IMR-90 (cell line): ENCODE data around the gene KLK8. TPM values are rescaled to one million over a fixed set of nuclear protein-coding genes. Genes with fewer than 3 reads are reported as not detected.

Experiments used
- ATAC-seq: fragments of 200-7000 bp; cut with Tn5 transposase; 2 replicates; pipeline ENCODE4 v1.9.1; 2020; ENCODE audit warnings: low read depth, mild to moderate bottlenecking, moderate library complexity
- BruUV-seq: library from RNA; stranded (reverse); fragments of 400-500 nt; replicated peaks from 2 replicates; lab custom pipeline; 2021; lab: Mats Ljungman, UMichigan
- CTCF ChIA-PET: fragments of 300-600 bp; formaldehyde crosslinking; extraction: SDS; loops from one replicate; lab custom pipeline; 2021; ENCODE audit warnings: antibody characterized with exemption; lab: Yijun Ruan, JAX
- POLR2A ChIA-PET: fragments of 300-600 bp; sonication (Branson Sonifier 250); formaldehyde crosslinking; loops from one replicate; lab custom pipeline; 2022; ENCODE audit warnings: antibody characterized with exemption; ENCODE audit not compliant: unreplicated experiment; lab: Charles Lee
- DNase-seq: peaks from one replicate; pipeline ENCODE4 v3.0.0; 2013
- H2AFZ ChIP-seq: replicated peaks from 2 replicates; pipeline ENCODE3; 2013; ENCODE audit warnings: low read length, mild to moderate bottlenecking; ENCODE audit not compliant: poor library complexity
- H2AK5ac ChIP-seq: 2 replicates; pipeline ENCODE4 v1.6.1; 2013; ENCODE audit warnings: low read depth, low read length, inconsistent platforms
- H2AK9ac ChIP-seq: replicated peaks from 2 replicates; pipeline ENCODE3; 2013; ENCODE audit warnings: mild to moderate bottlenecking, low read depth, low read length, moderate library complexity; ENCODE audit not compliant: poor library complexity
- H2BK120ac ChIP-seq: 2 replicates; pipeline ENCODE4 v1.6.1; 2013; ENCODE audit warnings: low read depth, low read length, inconsistent platforms
- H2BK15ac ChIP-seq: 3 replicates; pipeline ENCODE4 v1.6.1; 2013; ENCODE audit warnings: low read depth, low read length, inconsistent platforms
- H2BK20ac ChIP-seq: 2 replicates; pipeline ENCODE4 v1.6.1; 2013; ENCODE audit warnings: low read depth, mild to moderate bottlenecking, inconsistent platforms, low read length, moderate library complexity
- H2BK5ac ChIP-seq: 2 replicates; pipeline ENCODE4 v1.6.1; 2013; ENCODE audit warnings: mild to moderate bottlenecking, low read depth, low read length, inconsistent platforms; ENCODE audit not compliant: poor library complexity, severe bottlenecking
- H3K14ac ChIP-seq: replicated peaks from 2 replicates; pipeline ENCODE4 v1.6.1; 2013; ENCODE audit warnings: low read depth, low read length, inconsistent platforms
- H3K18ac ChIP-seq: 2 replicates; pipeline ENCODE4 v1.6.1; 2013; ENCODE audit warnings: low read depth, low read length, control low read depth
- H3K23ac ChIP-seq: 2 replicates; pipeline ENCODE4 v1.6.1; 2013; ENCODE audit warnings: low read depth, low read length, inconsistent platforms
- H3K27ac ChIP-seq: 2 replicates; pipeline ENCODE4 v1.5.1; 2013; ENCODE audit warnings: mild to moderate bottlenecking, control low read depth, low read length; ENCODE audit not compliant: insufficient read depth
- H3K27me3 ChIP-seq: 2 replicates; pipeline ENCODE4 v1.6.1; 2013; ENCODE audit warnings: low read length; ENCODE audit not compliant: control insufficient read depth, insufficient read depth
- H3K36me3 ChIP-seq: 2 replicates; pipeline ENCODE4 v1.6.1; 2013; ENCODE audit warnings: low read length, mixed read lengths; ENCODE audit not compliant: control insufficient read depth, insufficient read depth
- H3K4ac ChIP-seq: 2 replicates; pipeline ENCODE4 v1.6.1; 2013; ENCODE audit warnings: low read depth, low read length, inconsistent platforms
- H3K4me1 ChIP-seq: 2 replicates; pipeline ENCODE4 v1.6.1; 2013; ENCODE audit warnings: low read length, mixed read lengths; ENCODE audit not compliant: control insufficient read depth, insufficient read depth
- H3K4me2 ChIP-seq: 2 replicates; pipeline ENCODE4 v1.6.1; 2013; ENCODE audit warnings: low read depth, mild to moderate bottlenecking, control low read depth, low read length, moderate library complexity
- H3K4me3 ChIP-seq: 2 replicates; pipeline ENCODE4 v1.5.1; 2013; ENCODE audit warnings: low read depth, mild to moderate bottlenecking, control low read depth, low read length, moderate library complexity; ENCODE audit not compliant: insufficient read depth
- H3K56ac ChIP-seq: 2 replicates; pipeline ENCODE4 v1.6.1; 2013; ENCODE audit warnings: low read length, inconsistent platforms; ENCODE audit not compliant: insufficient read depth; ENCODE audit errors: extremely low read depth
- H3K79me1 ChIP-seq, 2 experiments: 2 replicates each; pipeline ENCODE4 v1.6.1; 2013; ENCODE audit warnings: low read length in 2 of 2, inconsistent platforms in 1 of 2, low read depth in 1 of 2
- H3K9ac ChIP-seq: 2 replicates; pipeline ENCODE4 v1.6.1; 2013; ENCODE audit warnings: low read depth, low read length, control low read depth
- H3K9me1 ChIP-seq: 2 replicates; pipeline ENCODE4 v1.6.1; 2013; ENCODE audit warnings: low read length, inconsistent platforms; ENCODE audit not compliant: insufficient read depth
- H3K9me3 ChIP-seq: 2 replicates; pipeline ENCODE4 v1.6.1; 2013; ENCODE audit warnings: low read length; ENCODE audit not compliant: control insufficient read depth, insufficient read depth
- H4K20me1 ChIP-seq: 2 replicates; pipeline ENCODE4 v1.6.1; 2013; ENCODE audit warnings: low read length, inconsistent platforms; ENCODE audit not compliant: insufficient read depth
- H4K5ac ChIP-seq: 2 replicates; pipeline ENCODE4 v1.6.1; 2013; ENCODE audit warnings: mild to moderate bottlenecking, low read depth, low read length, control low read depth
- H4K8ac ChIP-seq, 2 experiments: 2 replicates each; pipeline ENCODE4 v1.6.1; 2013; ENCODE audit warnings: low read depth in 2 of 2, low read length in 2 of 2, control low read depth in 1 of 2, inconsistent platforms in 1 of 2
- H4K91ac ChIP-seq: 2 replicates; pipeline ENCODE4 v1.6.1; 2013; ENCODE audit warnings: low read depth, low read length, inconsistent platforms; ENCODE audit not compliant: insufficient read depth
- CHD1 ChIP-seq: IDR thresholded peaks from 2 replicates; pipeline ENCODE4 v1.6.1; 2012; ENCODE audit warnings: low read depth, low read length, improper control_type of control experiment
- MAZ ChIP-seq: IDR thresholded peaks from 2 replicates; pipeline ENCODE4 v1.6.1; 2012; ENCODE audit warnings: low read depth, mild to moderate bottlenecking, low read length, improper control_type of control experiment, moderate library complexity, borderline replicate concordance
- MXI1 ChIP-seq: IDR thresholded peaks from 2 replicates; pipeline ENCODE4 v1.6.1; 2012; ENCODE audit warnings: low read depth, mild to moderate bottlenecking, low read length, moderate library complexity, borderline replicate concordance
- RAD21 ChIP-seq: IDR thresholded peaks from 2 replicates; pipeline ENCODE4 v1.6.1; 2012; ENCODE audit warnings: low read length, improper control_type of control experiment
- RFX5 ChIP-seq: IDR thresholded peaks from 2 replicates; pipeline ENCODE4 v1.8.0; 2012; ENCODE audit warnings: low read depth, mild to moderate bottlenecking, low read length, moderate library complexity
- SMC3 ChIP-seq: fragments of 150-350 bp; IDR thresholded peaks from 2 replicates; pipeline ENCODE4 v1.6.1; 2016; ENCODE audit warnings: low read depth, mild to moderate bottlenecking, antibody characterized with exemption, low read length, moderate library complexity
- WGBS, 2 experiments: methylation state at CpG; one replicate each; pipeline versions ENCODE4 v1.1.5 to v1.1.7; 2013; ENCODE audit warnings: missing lambda C conversion rate in 2 of 2; ENCODE audit not compliant: insufficient read length in 1 of 2; ENCODE audit errors: extremely low coverage in 2 of 2; 5-methylcytosine and 5-hydroxymethylcytosine counted together
- dilution Hi-C: fragments of 300-500 bp; cut with HindIII; formaldehyde crosslinking; loops from one replicate; pipeline ENCODE4 v1.14.3; 2018; ENCODE audit warnings: low sequenced_read_pairs; ENCODE audit not compliant: unreplicated experiment
- in situ Hi-C: fragments of 300-500 bp; cut with MboI; formaldehyde crosslinking; loops from 3 replicates; pipeline ENCODE4 v1.14.3; 2019; ENCODE audit warnings: low sequenced_read_pairs, inconsistent platforms, mixed read lengths
- intact Hi-C: fragments of 100-400 bp; cut with micrococcal nuclease; formaldehyde crosslinking; loops from 2 replicates; pipeline ENCODE4 v1.10.0; 2022
- polyA plus RNA-seq, 3 experiments: library from polyadenylated mRNA; depleted of rRNA; stranded (reverse); fragments of >200 nt; gene quantifications; 2 replicates each; pipeline ENCODE4 v1.2.3, GENCODE V29; 2012; ENCODE audit warnings: low replicate concordance in 1 of 3
- total RNA-seq: library from RNA; depleted of rRNA; stranded (reverse); fragments of >200 nt; gene quantifications from 2 replicates; pipeline ENCODE4 v1.2.3, GENCODE V29; 2012
- TF ChIP-seq, protein P1 (sequence below): fragments of 150-350 bp; IDR thresholded peaks from 2 replicates; pipeline ENCODE4 v1.6.1; 2016; ENCODE audit warnings: low read depth, mild to moderate bottlenecking, low read length, moderate library complexity, borderline replicate concordance
- TF ChIP-seq, protein P2 (sequence below): fragments of 150-350 bp; IDR thresholded peaks from 2 replicates; pipeline ENCODE4 v1.6.1; 2017; ENCODE audit warnings: mild to moderate bottlenecking, antibody characterized with exemption, low read length, low read depth

The KLK8 gene
- total and polyA plus RNA-seq, 2 of the 4 experiments (the other 2 are of a cell fraction) = not detected

DNA sequence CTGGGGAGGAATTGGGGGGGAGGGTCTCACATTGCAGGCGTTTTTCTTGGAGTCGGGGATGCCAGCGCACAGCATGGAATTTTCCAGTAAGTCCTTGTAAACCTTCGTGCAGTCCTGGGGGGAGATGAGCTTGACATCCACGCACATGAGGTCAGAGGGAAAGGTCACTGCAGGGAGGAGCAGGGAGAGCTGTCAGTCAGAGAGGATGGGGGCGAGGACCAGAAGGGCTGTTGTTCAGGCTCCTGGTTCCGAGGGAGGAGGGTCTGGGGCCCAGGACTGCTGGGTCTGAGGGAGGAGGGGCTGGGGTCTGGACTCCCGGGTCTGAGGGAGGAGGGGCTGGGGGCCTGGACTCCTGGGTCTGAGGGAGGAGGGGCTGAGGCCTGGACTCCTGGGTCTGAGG lies 21.6 kb downstream of the KLK8 start:
- WGBS, 2 experiments = 0% methylated on average over 1 of the region's 8 CpGs; no CpG with 5 or more reads in 1 of the 2 experiments
- H3K18ac ChIP-seq = no peak overlapping the region
- H3K9ac ChIP-seq = no peak overlapping the region
- H3K4me3 ChIP-seq = no peak overlapping the region
- H2BK5ac ChIP-seq = no peak overlapping the region
- ATAC-seq (no peak), DNase-seq (no peak)
- H3K56ac ChIP-seq = no peak overlapping the region
- no peak overlapping the region for H4K91ac ChIP-seq
- H2AFZ ChIP-seq = no peak overlapping the region
- no TSS peak for BruUV-seq
- ChIA-PET CTCF (no interaction called here), POLR2A (no interaction called here)
- H3K27ac ChIP-seq = no peak overlapping the region
- in situ Hi-C loops (no loop called here), intact Hi-C loops (no loop called here), dilution Hi-C loops (no loop called here)
- H3K4me2 ChIP-seq = no peak overlapping the region
- H3K4ac ChIP-seq = no peak overlapping the region
- TF ChIP-seq, protein P1, sequence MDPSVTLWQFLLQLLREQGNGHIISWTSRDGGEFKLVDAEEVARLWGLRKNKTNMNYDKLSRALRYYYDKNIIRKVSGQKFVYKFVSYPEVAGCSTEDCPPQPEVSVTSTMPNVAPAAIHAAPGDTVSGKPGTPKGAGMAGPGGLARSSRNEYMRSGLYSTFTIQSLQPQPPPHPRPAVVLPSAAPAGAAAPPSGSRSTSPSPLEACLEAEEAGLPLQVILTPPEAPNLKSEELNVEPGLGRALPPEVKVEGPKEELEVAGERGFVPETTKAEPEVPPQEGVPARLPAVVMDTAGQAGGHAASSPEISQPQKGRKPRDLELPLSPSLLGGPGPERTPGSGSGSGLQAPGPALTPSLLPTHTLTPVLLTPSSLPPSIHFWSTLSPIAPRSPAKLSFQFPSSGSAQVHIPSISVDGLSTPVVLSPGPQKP = no peak
- no peak for TF ChIP-seq RFX5
- no peak for TF ChIP-seq RAD21
- TF ChIP-seq SMC3 = no peak
- no peak for TF ChIP-seq MAZ
- no peak for TF ChIP-seq MXI1
- no peak for TF ChIP-seq CHD1
- TF ChIP-seq, protein P2, sequence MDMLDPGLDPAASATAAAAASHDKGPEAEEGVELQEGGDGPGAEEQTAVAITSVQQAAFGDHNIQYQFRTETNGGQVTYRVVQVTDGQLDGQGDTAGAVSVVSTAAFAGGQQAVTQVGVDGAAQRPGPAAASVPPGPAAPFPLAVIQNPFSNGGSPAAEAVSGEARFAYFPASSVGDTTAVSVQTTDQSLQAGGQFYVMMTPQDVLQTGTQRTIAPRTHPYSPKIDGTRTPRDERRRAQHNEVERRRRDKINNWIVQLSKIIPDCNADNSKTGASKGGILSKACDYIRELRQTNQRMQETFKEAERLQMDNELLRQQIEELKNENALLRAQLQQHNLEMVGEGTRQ = no peak
- H3K36me3 ChIP-seq = no peaks in the 10 kb centered on the region
- H4K8ac ChIP-seq = no peak overlapping the region
- H2AK5ac ChIP-seq = no peak overlapping the region
- H3K79me1 ChIP-seq = no peaks in the 10 kb centered on the region
- H3K9me1 ChIP-seq = no peaks in the 10 kb centered on the region
- no peaks in the 10 kb centered on the region for H3K9me3 ChIP-seq
- H3K14ac ChIP-seq = no peak overlapping the region
- H4K20me1 ChIP-seq = no peaks in the 10 kb centered on the region
- H3K23ac ChIP-seq = no peak overlapping the region
- no peak overlapping the region for H2BK15ac ChIP-seq
- no peaks in the 10 kb centered on the region for H3K4me1 ChIP-seq
- no peak overlapping the region for H2BK20ac ChIP-seq
- no peaks in the 10 kb centered on the region for H3K27me3 ChIP-seq
- H2BK120ac ChIP-seq = no peak overlapping the region
- H4K5ac ChIP-seq = no peak overlapping the region
- no peak overlapping the region for H2AK9ac ChIP-seq
